Glutamatergic neuron (in vitro differentiated cells): ENCODE results near the gene TRAIP. TPM values are rescaled to one million over a fixed set of nuclear protein-coding genes. Genes with fewer than 3 reads are reported as not detected.

Experiments used
- DNase-seq: peaks from one replicate; pipeline ENCODE4 v3.0.0; 2022
- H3K27ac Mint-ChIP-seq: one replicate; pipeline ENCODE4 v1.8.0; 2020; ENCODE audit warnings: mild to moderate bottlenecking, mixed read lengths, inconsistent platforms; ENCODE audit not compliant: unreplicated experiment
- H3K27me3 Mint-ChIP-seq: one replicate; pipeline ENCODE4 v1.8.0; 2020; ENCODE audit warnings: mild to moderate bottlenecking, moderate library complexity, mixed read lengths, inconsistent platforms; ENCODE audit not compliant: unreplicated experiment
- H3K36me3 Mint-ChIP-seq: one replicate; pipeline ENCODE4 v1.8.0; 2020; ENCODE audit warnings: mild to moderate bottlenecking, mixed read lengths, inconsistent platforms; ENCODE audit not compliant: unreplicated experiment
- H3K4me1 Mint-ChIP-seq: one replicate; pipeline ENCODE4 v1.8.0; 2020; ENCODE audit warnings: mild to moderate bottlenecking, low read depth, mixed read lengths, inconsistent platforms; ENCODE audit not compliant: unreplicated experiment
- H3K4me3 Mint-ChIP-seq: one replicate; pipeline ENCODE4 v1.8.0; 2020; ENCODE audit warnings: mild to moderate bottlenecking, mixed read lengths, inconsistent platforms; ENCODE audit not compliant: unreplicated experiment
- H3K9me3 Mint-ChIP-seq: one replicate; pipeline ENCODE4 v1.8.0; 2020; ENCODE audit warnings: mild to moderate bottlenecking, moderate library complexity, mixed read lengths, inconsistent platforms; ENCODE audit not compliant: unreplicated experiment
- CTCF ChIP-seq: fragments of 200-600 bp; sonication (generic); IDR thresholded peaks from one replicate; pipeline ENCODE4 v1.5.0; 2021; ENCODE audit not compliant: partially characterized antibody, unreplicated experiment
- total RNA-seq: library from RNA; stranded (reverse); fragmentation: NEBNext Ultra II Directional; extraction: Animal tissue kit (Norgen Biotek cat#: 25700); gene quantifications from one replicate; pipeline ENCODE4 v1.2.1, GENCODE V29; 2021; ENCODE audit not compliant: unreplicated experiment

Gene TRAIP
- total RNA-seq, 1 donor from 2014 or later = 11.3 TPM

GRCh38 chr3:49901366-49902339 lies 45.3 kb upstream of the TRAIP start:
- Mint-ChIP-seq H3K4me3 (no peak overlapping the region), H3K9me3 (no peaks in the 10 kb centered on the region), H3K27me3 (peaks cover 3% of the 10 kb centered on the region), H3K27ac (no peak overlapping the region), H3K36me3 (no peaks in the 10 kb centered on the region), H3K4me1 (peaks cover 8% of the 10 kb centered on the region)
- DNase-seq = no peak
- TF ChIP-seq CTCF = no peak

GRCh38 chr3:49900491-49901153 lies 44.3 kb upstream of the TRAIP start:
- Mint-ChIP-seq H3K4me1 (peaks cover 4% of the 10 kb centered on the region), H3K27me3 (peaks cover 3% of the 10 kb centered on the region), H3K36me3 (no peaks in the 10 kb centered on the region), H3K4me3 (no peak overlapping the region), H3K27ac (no peak overlapping the region), H3K9me3 (no peaks in the 10 kb centered on the region)
- DNase-seq = no peak
- TF ChIP-seq CTCF = no peak

- H3K4me1 Mint-ChIP-seq = peaks cover 4% of the 10 kb centered on the region
- H3K27ac Mint-ChIP-seq = no peak overlapping the region
- peak; percentile 57 for DNase-seq
- H3K9me3 Mint-ChIP-seq = no peaks in the 10 kb centered on the region
- no peak overlapping the region for H3K4me3 Mint-ChIP-seq
- H3K27me3 Mint-ChIP-seq = peaks cover 5% of the 10 kb centered on the region
- peak; percentile 50 for TF ChIP-seq CTCF
- H3K36me3 Mint-ChIP-seq = no peaks in the 10 kb centered on the region
Observed at GRCh38 chr3:49899815-49900214, 43.5 kb upstream of the TRAIP start.

GRCh38 chr3:49898991-49899390 lies 42.6 kb upstream of the TRAIP start:
- peaks cover 4% of the 10 kb centered on the region for H3K27me3 Mint-ChIP-seq
- H3K36me3 Mint-ChIP-seq = no peaks in the 10 kb centered on the region
- TF ChIP-seq CTCF = no peak
- no peak overlapping the region for H3K27ac Mint-ChIP-seq
- H3K4me1 Mint-ChIP-seq = peaks cover 3% of the 10 kb centered on the region
- no peak overlapping the region for H3K4me3 Mint-ChIP-seq
- no peak for DNase-seq
- H3K9me3 Mint-ChIP-seq = no peaks in the 10 kb centered on the region

GRCh38 chr3:49896345-49896744 lies 40.0 kb upstream of the TRAIP start:
- Mint-ChIP-seq H3K4me1 (no peaks in the 10 kb centered on the region), H3K27me3 (peaks cover 2% of the 10 kb centered on the region), H3K27ac (no peak overlapping the region), H3K36me3 (no peaks in the 10 kb centered on the region), H3K9me3 (peaks cover 1% of the 10 kb centered on the region), H3K4me3 (no peak overlapping the region)
- no peak for TF ChIP-seq CTCF
- DNase-seq = no peak
